ENCODE measurements around the gene FBLN2.
"Not testable (repeated sequence)": the region's sequence is repeated elsewhere in the genome, so short reads cannot be mapped to it uniquely, and the experiment has no call there.

FBLN2 gene

DNA sequence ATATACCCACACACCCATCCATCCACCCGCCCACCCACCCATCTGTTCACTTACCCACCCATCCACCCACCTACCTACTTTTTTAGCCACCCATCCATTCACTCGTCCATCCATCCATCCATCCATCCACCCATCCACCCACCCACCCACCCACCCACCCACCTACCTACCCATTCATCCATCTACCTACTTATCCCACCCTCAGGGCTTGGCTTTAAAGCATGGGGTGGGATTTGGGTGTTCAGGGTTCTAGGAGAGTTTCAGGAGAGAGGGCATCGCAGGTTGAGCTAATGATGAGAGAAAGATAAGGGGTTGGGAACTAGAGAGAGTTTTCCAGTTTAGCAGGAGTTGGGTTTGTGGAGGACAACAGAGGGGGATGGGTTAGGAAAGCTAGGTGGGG, 9.7 kb downstream of the FBLN2 start:
- no peak overlapping the region for H3K4me3 ChIP-seq (ENCODE audit: low read depth, low read length)
- POLR2A ChIA-PET: no interaction called here
- CTCF ChIA-PET: interaction anchor here (1.5 kb wide), 1 partner anchor 91 kb away, joined by 4 read pairs; no protein-coding TSS in a partner anchor
- TF ChIP-seq, protein P1, sequence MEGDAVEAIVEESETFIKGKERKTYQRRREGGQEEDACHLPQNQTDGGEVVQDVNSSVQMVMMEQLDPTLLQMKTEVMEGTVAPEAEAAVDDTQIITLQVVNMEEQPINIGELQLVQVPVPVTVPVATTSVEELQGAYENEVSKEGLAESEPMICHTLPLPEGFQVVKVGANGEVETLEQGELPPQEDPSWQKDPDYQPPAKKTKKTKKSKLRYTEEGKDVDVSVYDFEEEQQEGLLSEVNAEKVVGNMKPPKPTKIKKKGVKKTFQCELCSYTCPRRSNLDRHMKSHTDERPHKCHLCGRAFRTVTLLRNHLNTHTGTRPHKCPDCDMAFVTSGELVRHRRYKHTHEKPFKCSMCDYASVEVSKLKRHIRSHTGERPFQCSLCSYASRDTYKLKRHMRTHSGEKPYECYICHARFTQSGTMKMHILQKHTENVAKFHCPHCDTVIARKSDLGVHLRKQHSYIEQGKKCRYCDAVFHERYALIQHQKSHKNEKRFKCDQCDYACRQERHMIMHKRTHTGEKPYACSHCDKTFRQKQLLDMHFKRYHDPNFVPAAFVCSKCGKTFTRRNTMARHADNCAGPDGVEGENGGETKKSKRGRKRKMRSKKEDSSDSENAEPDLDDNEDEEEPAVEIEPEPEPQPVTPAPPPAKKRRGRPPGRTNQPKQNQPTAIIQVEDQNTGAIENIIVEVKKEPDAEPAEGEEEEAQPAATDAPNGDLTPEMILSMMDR (IDR thresholded peaks at IDR 0.05; ENCODE audit: insufficient read depth, low read length, missing control alignments): no peak
- no peak for DNase-seq (ENCODE audit: low read depth, low spot score)

DNA sequence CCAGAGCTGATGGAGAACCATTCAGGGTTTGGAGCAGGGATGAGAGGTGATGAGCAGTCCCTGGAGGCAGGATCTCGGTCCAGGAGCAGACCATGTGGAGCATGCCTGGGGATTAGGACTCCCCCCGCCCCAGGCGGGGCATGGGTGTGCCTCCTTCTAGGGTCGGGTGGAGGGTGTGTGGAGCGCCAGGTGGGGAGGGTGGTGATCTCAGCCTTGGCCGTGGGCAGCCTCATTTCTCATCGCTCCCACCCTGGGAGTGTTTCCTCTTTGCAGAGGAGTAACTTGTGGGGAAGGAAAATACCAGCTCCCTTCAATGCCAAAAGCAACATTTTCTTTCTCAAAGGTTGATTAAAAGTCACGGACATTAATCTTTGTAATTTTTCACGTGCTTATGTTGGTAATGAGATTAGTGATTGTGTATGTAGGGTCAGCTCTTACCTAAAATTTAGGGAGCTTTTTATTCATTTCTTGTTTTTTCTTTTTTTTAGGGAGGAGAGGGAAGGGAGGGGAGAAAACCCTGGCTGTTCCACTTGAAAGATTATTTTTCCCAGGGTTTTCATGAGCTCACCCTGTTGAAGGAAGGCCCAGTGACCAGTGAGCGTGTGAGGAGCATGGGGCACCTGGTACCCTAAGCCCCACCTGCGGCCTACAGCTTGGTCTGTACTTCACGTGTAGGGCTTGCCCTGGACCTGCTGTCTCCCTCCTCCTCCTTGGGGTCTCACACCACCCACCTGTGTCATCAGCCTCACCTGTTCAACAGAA, 11.0 kb downstream of the FBLN2 start:
- ChIA-PET POLR2A (no interaction called here), CTCF (interaction anchor here (0.6 to 1.6 kb wide), 5 partner anchors 9 to 90 kb away, joined by 3 to 7 read pairs (median 5); no protein-coding TSS in a partner anchor)
- TF ChIP-seq, protein P1 (IDR thresholded peaks at IDR 0.05; ENCODE audit: insufficient read depth, low read length, missing control alignments): no peak
- DNase-seq (ENCODE audit: low read depth, low spot score): no peak
- H3K4me3 ChIP-seq (ENCODE audit: low read depth, low read length): no peak overlapping the region

DNA sequence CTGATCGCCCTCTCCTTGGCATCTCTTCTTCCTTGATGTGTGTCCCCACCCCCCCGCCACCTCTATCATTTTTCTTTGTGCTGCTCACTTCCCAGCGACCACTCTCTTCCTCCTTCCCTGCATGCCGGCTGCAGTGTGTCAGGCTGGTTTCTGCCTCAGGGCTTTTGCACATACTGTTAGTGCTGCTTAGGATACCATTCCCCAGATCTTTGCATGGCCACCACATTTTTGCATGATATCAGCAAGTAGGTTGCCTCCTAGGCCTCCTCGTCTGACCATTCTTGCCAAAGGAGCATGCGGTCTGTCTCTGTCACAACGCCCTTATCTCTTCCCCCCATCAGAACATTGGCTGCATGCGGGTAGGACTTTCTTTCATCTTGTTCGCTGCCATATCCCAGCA, 12.5 kb downstream of the FBLN2 start:
- TF ChIP-seq, protein P1 (IDR thresholded peaks at IDR 0.05; ENCODE audit: insufficient read depth, low read length, missing control alignments): no peak
- no peak overlapping the region for H3K4me3 ChIP-seq (ENCODE audit: low read depth, low read length)
- ChIA-PET POLR2A (no interaction called here), CTCF (interaction anchor here (1.3 kb wide), 1 partner anchor 15 kb away, joined by 5 read pairs; no protein-coding TSS in a partner anchor)
- DNase-seq (ENCODE audit: low read depth, low spot score): no peak

DNA sequence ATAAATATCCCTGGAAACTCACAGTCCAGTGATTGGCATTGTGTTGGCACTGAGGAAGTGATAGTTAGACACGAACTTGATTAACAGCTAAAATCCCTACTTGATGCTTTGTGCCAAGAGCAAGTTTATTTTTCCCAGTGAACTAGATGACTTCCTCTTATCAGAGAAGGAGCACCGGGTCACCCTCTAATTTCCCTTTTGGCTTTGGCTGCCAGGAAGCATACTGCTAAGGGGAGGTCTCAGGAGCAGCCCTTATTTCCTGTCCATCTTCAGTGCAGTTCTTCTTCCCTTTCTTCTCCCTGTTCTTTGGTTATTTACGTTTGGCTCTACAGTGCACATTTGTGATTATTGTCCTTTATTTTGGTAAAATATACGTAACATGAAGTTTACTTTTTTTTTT, 13.0 kb downstream of the FBLN2 start:
- H3K4me3 ChIP-seq (ENCODE audit: low read depth, low read length): no peak overlapping the region
- DNase-seq (ENCODE audit: low read depth, low spot score): no peak
- TF ChIP-seq, protein P1 (IDR thresholded peaks at IDR 0.05; ENCODE audit: insufficient read depth, low read length, missing control alignments): no peak
- CTCF ChIA-PET: interaction anchor here (1.3 kb wide), 1 partner anchor 14 kb away, joined by 5 read pairs; no protein-coding TSS in a partner anchor
- POLR2A ChIA-PET: no interaction called here

DNA sequence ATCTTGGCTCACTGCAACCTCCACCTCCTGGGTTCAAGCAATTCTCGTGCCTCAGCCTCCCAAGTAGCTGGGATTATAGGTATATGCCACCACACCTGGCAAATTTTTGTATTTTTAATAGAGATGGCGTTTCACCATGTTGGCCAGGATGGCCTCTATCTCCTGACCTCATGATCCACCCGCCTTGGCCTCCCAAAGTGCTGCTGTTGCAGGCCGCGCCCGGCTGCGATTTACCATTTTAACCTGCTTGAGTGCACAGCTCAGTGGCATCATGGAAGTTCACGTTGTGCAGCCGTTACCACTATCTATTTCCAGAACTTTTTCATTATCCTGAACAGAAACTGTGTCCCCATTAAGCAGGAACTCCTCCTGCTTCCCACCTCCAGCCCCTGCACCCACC, 13.5 kb downstream of the FBLN2 start:
- POLR2A ChIA-PET; DNase-seq (ENCODE audit: low read depth, low spot score); CTCF ChIA-PET; H3K4me3 ChIP-seq (ENCODE audit: low read depth, low read length): not testable (repeated sequence)

DNA sequence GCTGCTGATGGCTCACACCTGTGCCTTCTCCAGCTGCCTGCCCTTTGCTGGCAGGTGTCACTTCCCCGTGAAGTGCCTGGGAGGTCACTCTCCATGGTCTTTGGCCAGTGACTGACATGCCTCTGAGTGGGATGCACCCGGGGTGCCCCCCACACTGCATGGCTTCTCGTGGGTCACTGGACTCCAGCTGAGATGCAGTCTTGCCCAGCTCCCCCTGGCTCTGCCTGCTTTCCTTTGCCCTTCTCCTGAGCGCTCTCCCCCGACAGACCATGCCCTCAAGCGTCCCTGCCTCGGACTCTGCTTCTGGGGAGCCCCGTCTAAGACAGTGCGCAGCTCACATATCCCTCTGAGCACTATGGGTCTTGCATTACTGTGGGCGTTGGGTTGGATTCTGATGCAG, 14.4 kb downstream of the FBLN2 start:
- H3K4me3 ChIP-seq (ENCODE audit: low read depth, low read length): no peak overlapping the region
- CTCF ChIA-PET: interaction anchor here (1.2 to 1.3 kb wide), 2 partner anchors 12 to 67 kb away, joined by 3 to 5 read pairs; no protein-coding TSS in a partner anchor
- POLR2A ChIA-PET: no interaction called here
- TF ChIP-seq, protein P1 (IDR thresholded peaks at IDR 0.05; ENCODE audit: insufficient read depth, low read length, missing control alignments): no peak
- DNase-seq (ENCODE audit: low read depth, low spot score): no peak

Data from AG04449 (cell line).